ENCODE results near the gene TANGO2.

Gene TANGO2

DNA sequence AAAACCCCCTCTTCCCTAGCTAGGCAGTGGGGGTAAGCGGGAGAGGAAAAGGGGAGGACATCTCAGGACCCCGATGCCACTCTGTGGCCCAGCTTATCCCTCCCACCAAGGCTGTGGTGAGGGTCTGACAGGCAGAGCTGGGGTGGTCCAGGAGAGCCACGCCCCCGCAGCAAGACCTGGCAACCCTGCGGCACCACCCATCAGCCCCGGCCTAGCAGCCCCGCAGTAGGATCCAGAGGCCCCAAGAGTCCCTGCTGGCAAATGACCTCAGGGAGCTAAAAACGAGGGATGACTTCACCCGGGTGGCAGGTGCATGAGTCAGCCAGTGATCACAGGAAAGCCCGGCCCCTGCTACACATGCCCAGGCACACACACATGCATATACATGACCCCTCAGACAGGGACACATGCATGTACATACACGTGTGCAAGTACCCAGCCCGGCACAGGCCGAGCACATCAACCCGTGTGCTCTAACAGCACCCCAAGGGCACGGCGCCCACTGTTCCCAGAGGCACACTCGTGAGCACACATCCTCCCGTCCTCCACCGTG lies 36.6 kb upstream of the TANGO2 start:
- no peak for DNase-seq

DNA sequence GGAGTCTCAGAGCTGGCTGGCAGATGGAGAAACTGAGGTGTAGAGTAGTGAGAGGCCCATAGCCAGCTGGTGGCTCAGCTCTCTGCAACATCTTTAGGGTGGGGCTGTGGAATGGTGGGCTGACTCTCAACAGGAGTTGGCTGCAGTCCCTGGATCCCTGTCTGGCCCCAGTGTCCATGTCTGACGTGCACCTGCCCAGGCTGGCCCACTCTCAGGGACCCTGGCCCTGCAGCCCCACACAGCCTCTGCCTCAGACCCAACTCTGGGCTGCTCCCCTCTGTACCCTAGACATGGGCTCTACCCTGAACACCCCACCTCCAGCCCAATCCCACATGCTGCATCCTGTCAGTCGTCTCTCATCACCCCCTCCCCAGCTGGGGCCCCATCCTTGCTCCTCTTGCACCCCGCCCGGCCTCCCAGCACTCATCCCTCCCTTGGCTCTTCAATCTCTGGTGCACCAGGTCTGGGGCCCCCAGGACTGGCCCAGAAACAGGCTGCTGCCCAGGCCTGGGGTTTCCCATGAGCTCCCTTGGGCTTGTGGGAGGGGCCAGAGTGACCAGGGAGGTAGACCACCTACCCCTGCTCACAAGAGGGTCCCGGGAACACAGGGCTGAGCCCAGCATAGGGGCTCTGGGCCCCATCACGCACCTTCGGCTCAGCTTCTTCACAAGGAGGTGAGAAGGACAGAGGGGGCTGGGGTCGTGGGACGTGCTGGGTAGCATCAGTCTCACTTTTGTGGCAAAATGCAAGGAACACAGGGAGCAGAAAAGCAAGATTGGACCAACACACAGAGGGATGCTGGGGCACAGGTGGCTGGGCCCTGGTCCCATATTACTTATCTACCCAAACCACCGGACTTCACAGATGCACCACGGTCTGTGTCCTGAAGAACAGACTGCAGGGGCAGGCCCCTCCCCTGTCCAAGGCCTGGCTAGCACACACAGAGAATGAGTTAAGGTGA lies 35.8 kb upstream of the TANGO2 start:
- DNase-seq, result no peak

DNA sequence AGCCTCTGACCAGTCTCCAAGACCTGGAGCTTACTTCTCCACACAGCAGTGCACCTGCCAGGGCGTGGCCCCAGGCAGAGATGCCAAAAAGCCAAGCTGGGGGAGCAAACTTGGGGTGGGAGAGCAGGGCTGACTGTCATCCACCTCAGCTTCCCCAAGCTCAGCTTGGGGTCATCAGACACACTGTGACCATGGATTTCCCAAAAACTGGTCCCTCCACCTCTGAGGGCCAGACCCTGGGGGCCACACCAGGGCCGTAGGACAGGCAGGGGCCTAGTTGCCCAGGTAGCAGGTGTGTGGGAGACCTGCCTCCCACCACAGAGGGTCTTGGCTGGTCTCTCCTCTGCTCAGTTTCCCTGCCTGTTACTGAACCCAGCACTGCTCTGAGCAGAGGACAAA lies 34.9 kb upstream of the TANGO2 start:
- no peak for DNase-seq

DNA sequence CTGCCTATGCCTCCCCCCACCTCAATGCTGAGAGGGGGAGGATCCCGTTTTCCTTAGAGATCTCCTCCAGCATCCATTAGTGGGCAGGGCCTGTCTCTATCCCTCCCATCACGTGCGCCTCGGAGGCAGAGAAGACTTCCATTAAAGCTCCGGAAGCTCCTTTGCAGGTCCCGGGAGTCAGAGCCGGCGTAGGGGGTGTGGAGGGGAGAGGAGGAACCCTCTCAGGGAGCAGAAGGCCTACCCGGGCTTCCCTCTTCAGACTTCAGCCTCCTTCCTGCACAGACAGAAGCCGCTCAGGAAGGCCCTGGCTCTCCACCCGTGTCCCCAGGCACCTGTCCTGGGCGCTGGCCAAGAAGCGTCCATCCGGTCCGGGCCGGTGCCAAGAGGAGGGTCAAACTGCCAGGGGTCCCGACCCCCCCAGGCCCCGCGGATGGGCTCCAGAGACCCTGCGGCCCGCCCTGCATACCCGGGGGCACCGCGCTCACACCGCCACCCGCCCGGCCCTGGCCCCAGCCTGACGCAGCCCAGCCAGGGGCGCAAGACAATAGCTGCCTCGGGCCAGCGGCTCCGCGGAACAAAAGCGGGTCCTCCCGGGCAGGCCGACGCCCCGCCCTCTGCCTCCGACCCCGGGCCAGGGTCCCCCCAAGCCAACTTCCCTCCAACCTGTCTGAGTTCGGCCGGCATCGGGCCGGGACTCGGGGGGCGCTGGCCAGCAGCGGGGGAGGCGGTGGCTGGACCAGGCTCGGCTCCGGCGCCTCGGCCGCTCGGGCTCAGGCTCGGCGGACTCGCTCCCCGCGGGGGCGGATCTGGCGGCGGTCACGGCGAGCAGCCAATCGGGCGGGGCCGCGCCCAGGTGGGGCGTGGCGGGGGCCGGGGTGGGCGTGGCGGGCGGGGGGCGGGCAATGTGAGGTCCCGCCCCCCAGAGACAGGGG lies 34.2 kb upstream of the TANGO2 start:
- DNase-seq, result peak; percentile 66

DNA sequence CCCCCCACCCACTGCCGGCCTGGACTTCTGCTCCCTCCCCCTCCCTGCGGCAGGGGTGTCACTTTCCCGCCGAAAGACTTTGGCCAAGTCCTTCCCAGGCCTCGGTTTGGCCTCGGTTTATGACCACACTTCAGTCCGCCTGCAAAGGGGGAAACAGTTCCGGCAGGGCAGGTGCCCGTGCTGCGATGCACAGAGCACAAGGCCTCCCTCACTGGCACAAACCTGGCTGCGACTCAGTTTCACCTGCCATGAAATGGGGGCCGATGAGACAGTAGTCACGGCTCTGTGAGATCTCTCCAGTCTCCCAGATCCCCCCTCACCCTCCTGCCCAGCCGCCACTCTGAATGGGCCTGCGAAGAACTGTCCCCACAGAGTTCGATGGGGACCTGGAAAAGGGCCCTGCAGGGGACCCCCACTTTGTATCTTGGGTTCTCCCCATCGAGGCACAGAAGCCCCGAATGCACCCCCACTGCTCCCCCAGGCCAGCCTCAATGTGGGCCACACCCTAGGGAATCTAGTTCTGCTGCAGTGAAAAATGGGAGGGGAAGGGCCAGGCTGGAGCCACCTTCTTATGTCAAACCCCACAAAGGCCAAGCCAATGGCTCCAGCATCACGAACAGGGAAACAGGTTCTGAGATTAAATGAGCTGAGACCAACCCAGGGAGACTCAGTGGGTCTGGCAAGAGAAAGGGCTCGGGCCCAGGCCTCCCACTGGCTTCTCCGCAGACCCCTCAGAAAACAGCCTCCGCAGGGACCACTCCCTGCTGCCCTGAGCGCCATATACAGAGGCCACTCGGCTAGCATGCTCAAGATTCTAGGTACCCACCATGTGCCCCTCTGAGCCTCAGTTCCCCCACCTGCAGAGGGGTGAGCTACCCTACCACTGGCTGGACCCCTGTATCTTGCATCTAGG lies 33.3 kb upstream of the TANGO2 start:
- no peak for DNase-seq

DNA sequence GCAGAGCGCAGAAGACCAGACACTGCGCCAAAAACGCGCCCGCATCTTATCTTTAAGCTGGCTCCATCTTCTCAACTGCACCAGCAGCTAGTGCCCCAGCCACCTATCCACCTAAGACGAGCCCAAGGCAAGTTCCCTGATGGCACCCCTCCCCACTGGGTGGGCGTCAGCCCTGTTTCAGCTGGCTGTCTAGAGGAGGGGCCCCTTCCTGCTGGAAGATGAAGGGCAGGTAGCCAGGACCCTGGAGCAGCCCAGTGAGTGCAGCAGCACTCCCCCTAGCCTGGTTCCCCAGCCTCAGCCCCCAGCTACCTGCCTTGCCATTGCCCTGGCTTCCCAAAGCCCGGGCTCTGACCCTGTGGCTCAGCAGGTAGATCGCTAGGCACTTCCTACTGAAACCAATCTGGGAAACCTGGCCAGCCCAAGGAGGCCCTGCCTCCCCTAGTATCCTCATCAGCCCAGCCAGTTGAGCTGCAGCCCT lies 32.5 kb upstream of the TANGO2 start:
- no peak for DNase-seq

DNA sequence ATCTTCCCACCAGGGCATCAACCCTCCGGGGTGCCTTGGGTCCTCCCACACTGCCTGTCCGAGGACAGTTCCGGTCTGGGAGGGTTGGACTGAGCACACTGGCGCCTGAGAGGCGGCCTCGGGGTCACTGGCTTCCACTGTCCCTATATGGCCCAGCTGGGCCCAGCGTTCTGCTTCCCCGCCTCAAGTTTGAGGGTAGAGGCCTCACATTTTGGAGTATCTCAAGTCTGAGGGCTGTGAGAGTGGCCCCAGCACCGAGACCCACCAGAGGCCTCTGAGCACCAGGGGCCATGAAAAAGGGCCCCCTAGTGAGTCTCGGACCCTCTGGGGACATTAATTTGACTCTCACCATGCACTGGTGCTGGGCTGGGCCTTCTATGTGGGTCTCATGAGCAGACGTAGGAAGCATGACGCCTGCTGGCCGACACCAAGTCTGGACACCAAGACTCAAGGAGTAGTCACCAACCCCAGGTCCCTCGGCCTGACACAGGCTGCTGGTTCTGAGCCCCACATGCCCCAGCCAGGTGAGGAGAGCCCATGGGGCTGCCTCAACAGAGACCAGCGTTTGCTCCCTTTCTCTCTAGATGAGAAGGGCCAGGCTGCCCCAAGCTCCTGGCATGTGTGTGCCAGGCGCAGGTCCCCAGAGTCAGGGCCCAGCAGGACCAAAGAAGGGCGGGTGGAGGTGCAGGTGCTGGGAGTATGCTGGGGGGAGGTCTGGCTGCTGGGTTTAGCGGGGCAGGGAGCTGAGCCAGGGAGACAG lies 31.8 kb upstream of the TANGO2 start:
- DNase-seq, result no peak

DNA sequence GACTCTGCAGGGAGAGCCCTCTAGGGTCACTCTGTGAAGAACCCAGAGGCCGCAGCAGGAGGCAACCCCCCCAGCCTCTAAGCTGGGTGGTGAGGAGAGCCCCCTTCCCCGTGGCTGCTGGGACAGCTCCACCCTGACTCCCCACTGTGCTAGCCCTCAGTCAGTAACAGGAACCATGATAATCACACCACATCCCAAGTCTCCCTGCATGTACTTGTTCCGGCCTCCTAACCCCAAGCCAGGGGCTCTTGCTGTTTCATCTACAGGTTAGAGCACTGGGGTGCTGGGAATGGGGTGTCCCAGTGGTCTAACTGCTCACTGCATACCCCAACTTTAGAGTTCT lies 31.2 kb upstream of the TANGO2 start:
- no peak for DNase-seq

DNA sequence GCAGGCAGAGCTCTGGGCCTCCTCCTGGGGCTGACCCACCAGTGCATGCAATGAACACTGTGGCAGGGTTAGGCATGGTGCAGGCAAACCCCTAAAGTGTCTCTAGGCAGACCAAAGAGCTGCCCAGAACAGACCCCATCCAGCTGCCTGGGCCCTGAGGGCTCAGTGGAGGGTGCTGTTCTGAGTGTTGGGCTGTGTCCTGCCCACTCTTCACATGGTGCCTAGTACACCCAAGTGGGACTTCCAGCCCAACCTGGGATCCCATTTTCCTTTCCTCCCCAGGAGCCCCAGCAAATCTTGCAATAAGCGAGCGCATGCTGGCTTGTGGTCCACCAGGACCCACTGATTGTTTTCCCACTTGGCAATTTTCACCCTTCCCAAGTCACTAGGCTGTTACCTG lies 30.7 kb upstream of the TANGO2 start:
- no peak for DNase-seq

DNA sequence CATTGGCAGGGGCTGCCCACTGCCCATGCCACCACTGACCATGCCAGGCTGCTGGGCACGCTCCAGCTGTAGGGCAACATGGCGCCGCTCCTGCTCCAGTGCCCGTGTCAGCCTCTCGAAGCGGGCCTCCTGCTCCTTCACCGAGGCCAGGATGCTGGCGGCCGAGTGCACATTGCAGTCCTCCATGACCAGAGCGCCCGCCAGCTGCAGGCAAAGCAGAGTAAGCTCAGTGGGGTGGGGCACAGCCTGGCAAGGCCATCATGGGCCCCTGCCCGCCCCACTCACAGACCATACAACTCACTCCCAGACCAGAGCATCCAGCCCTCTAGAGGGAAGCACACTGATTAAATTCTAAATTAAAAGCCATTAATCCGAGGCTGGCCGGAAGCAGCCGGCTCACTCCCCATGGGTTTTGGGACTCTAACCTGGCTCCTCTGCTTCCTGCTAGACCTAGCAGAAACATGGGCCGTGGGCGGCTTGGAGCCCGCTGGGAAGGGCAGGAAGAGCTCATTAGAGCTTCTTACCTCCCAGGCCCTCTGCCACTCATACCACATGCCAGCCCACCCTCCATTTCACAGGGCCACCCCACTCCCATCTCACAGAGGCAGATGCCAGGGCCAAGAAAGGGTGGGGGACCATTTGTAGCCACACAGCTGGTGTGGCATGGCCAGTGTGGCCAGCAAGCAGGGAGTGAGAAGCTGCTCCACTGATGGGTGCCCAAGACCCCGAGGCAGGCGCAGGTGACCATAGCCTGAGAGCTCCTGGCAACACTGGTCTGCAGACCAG lies 30.1 kb upstream of the TANGO2 start:
- no peak for DNase-seq

DNA sequence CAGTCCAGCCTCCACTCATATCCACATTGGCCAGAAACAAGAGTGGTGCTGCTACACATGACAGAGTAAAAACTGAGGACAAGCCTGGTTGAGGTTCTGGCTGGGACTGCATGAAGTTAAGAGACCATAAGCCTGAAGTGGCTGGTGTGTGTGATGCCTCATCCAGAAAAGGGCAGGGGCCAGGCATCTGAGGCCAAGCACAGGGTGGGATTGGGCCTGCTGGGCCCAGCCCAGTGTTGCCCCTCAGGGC lies 29.6 kb upstream of the TANGO2 start:
- DNase-seq, result no peak

DNA sequence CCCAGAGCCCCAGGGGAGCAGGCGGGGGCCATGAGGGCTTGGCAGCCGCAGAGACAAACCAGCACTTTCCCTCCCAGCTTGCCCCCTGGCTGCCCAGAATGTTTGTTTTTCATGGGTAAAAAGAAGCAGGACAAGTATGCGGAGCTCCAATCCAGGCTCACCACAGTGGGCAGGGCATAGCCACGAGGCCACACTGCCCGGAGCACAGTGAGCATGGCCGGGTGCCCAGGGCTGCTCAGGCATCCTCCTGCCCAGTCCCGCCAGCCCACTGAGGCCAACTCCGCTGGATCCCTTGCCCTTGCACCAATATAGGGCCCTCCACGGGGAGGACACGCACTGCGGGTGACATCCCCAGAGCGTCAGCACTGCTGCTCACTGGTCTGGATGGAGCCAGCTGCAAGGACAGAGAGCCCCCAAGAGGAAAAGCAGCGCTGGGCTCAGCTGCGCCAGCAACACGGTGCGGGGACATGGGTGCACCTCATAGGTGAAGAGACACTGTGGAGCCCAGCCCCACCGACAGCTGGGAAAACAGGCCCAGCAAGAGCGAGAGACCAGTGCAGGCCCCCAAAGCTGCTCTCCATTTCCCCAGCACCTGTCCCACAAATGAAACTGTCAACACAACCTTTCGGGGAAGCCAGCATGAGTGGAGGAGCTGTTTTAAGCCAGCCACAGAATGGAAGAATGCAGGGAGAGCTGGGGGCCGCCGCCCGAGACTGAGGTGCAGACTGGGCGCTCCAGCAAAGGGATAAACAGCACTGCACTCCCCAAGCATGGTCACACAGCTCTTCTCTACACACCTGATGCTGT lies 29.1 kb upstream of the TANGO2 start:
- DNase-seq, result no peak

DNA sequence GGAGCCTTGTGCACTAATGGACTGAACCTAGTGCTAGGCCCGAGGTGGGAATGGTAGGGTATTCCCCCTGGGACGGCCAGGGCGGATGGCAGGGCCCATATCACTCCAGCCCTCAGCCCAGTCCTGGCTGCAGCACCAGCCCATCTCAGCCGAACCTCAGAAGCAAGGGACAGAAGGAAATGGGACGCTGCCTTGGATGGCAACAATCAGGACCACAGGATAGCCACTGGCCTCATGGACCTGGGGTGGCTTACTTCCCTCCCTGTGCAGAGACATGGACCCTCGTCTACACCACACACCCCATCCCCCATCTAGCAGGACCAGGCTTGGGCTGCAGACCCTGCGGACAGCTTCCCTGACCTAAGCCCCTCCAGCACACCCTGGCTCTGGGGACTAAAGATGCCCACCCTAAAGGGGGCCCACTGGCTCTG lies 28.4 kb upstream of the TANGO2 start:
- no peak for DNase-seq

DNA sequence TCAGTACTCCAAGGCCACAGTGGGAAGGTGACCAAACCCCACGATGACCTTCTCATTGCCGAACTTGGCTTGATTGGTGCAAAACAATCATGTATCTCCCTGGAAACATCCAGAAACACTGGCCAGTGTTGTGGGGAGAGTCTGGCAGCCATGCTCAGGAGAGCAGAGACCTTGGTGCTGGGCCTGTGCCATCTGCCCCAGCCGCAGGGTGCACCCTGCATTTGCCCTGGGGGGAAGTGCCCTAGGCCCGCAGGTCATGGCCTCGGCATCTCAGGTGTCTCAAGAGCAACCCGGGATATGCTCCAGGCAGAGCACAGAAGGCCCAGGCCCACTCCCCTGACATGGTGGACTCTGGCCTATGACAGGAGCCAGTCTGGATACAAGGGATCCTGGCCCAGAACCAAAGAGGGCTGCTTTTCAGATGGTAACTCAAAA lies 28.0 kb upstream of the TANGO2 start:
- no peak for DNase-seq

DNA sequence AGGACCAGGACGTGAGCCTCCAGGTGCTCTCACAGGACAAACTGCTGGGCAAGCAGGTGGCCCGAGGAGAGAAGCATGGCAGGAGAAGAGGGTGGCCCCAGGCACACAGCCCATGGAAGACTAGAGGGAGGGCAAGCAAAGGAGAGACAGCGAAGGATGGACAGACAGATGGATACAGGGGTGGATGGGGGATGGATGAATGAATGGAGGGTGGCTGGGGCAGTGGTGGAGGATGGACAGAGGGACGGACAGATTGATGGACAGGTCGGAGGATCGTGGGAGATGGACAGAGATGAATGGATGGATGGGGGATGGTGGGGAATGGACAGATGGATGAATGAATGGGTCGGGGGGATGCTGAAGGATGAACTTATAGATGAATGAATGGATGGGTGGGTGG lies 27.0 kb upstream of the TANGO2 start:
- DNase-seq, result no peak

DNA sequence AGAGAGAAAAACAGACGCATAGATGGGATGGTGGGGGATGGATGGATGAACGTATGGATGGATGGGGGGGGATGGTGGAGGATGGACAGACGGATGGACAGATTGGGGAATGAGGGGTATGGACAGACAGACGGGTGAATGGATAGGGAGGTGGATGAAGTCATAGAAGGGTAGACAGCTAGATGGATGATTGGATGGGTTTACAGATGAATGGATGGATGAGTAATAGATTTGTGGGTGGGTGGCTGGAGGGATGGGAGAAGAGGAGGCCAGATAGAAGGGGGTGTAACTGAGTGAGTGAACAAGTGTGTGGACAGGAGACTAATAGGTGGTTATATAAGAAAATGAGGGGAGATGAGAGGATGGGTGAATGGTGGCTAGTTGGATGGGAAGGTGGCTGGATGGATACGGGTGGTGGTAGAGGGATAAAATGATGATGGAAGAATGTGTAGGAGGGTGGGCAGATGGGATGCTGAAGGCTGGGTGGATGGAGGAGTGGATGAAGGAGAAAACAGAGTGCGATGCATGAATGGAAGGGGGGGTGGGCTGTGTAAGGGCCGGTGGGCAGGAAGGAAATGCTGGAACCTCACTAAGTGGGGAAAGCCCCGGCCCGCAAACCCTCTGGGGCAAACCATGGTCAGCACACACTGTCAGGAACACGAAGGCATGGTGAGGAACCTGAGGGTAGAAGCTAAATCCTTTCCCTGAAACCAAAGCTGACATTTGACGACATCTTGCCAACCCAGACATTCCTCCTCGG lies 25.9 kb upstream of the TANGO2 start:
- DNase-seq, result no peak

DNA sequence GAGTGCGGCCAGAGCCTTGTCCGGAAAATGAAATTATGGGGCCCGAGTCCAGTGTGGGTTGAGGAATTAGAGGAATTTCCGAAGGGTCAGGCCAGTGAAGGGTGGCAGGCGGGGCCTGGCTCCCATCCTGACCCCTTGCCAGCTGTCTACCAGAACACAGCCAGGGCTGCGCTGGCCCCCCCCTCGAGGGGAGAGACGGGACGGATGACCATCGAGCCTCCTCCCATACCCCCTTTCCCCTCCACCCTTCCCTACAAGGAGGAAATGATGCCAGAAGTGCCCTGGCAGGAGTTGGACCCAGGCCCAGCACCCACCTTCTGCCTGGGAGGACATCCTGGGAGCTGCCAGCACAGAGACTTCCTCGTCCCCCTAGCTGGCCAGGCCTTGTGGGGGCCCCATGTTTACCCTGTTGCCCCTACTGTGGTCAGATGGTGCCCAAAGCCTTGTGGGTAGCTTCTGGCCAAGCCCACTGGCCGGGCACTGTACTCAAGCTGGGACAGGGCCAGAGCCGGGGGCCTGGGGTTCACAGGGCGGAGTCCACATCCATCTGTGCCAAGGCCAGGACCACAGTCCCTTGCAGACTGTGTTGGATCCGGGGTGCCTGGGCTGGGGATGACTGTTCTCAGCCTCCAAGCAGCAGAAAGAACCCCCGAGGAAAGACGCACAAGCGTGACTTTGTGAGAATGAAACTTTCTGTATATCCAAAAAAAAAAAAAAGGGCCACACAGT lies 25.1 kb upstream of the TANGO2 start:
- DNase-seq, result no peak

DNA sequence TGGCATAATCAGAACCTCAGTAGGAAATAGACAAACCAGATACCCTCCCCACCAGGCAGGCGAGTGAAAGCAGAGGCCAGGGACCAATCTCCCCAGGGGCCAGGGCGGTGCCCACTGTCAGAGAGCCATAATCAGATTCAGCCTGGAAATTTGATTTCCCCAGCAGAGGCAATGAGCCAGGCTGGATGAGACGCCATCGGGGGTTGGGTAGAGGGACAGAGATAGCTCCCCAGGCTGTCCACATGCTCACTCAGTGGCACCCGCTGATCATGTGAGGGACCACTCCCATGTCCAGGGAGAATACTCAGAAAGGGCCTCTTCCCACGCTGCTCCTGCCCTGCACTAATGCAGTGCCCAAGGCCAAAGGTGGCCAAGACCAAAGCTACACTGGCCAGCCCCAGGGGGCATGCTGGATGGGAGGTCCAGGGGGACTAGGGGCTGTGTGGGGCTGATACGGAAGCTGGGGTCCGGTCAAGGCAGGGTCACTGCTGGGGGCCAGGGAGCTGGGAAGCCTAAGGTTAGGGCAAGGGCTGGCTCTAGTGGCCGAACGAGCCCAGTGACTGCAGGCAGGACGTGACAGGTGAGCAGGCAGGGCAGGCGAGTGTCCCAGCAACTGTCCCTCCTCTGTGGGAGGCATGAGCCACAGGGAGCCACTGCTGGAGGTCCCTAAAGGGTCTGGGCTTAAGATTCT lies 24.1 kb upstream of the TANGO2 start:
- DNase-seq, result no peak

All from CD4-positive, alpha-beta T cell treated with Interleukin-17A for 4 hours (primary cell).